Endothelial cell of umbilical vein (primary cell): ENCODE results near the gene PTPRE. TPM values are rescaled to one million over a fixed set of nuclear protein-coding genes. Genes with fewer than 3 reads are reported as not detected.

ENCODE experiments used
- BruUV-seq: library from RNA; stranded (reverse); fragments of 400-500 nt; replicated peaks from 2 replicates; lab custom pipeline; 2021; lab: Mats Ljungman, UMichigan
- CTCF ChIA-PET: fragments of 300-600, 350-600 bp; sonication (Branson Sonifier 250); formaldehyde crosslinking; loops from one replicate; lab custom pipeline; 2021; ENCODE audit warnings: antibody characterized with exemption, inconsistent platforms; lab: Charles Lee
- POLR2A ChIA-PET: fragments of 300-600, 350-600 bp; sonication (Branson Sonifier 250); formaldehyde crosslinking; loops from one replicate; lab custom pipeline; 2021; ENCODE audit warnings: antibody characterized with exemption, inconsistent platforms; lab: Charles Lee
- DNase-seq: peaks from one replicate; pipeline ENCODE4 v3.0.0-alpha.2; 2011; ENCODE audit warnings: low read depth, low spot score
- FAIRE-seq: peaks from 2 replicates; lab custom pipeline; 2011; peaks lifted over from hg19 to GRCh38; lab: Jason Lieb, UNC
- H2AFZ ChIP-seq: 2 replicates; pipeline ENCODE4 v1.6.0; 2012; ENCODE audit warnings: low read depth, low read length, control low read depth, inconsistent platforms
- H3K27ac ChIP-seq: 2 replicates; pipeline ENCODE4 v1.5.1; 2011; ENCODE audit warnings: low read depth, mild to moderate bottlenecking, control low read depth, low read length, moderate library complexity; ENCODE audit not compliant: insufficient read depth
- H3K27me3 ChIP-seq, 2 experiments: 2 replicates each; pipeline versions ENCODE4 v1.6.0 to v1.6.1; 2011; ENCODE audit warnings: low read length in 2 of 2, mixed read lengths in 1 of 2; ENCODE audit not compliant: control insufficient read depth in 2 of 2, insufficient read depth in 2 of 2
- H3K36me3 ChIP-seq, 2 experiments: 2 replicates in 1 of 2; 3 replicates in 1 of 2; pipeline ENCODE4 v1.5.1; 2011; ENCODE audit warnings: low read length in 2 of 2, mild to moderate bottlenecking in 1 of 2, moderate library complexity in 1 of 2; ENCODE audit not compliant: control insufficient read depth in 2 of 2, insufficient read depth in 2 of 2; ENCODE audit errors: extremely low read depth in 1 of 2
- H3K4me1 ChIP-seq: 3 replicates; pipeline ENCODE4 v1.5.1; 2011; ENCODE audit warnings: mild to moderate bottlenecking, low read length; ENCODE audit not compliant: control insufficient read depth, insufficient read depth; ENCODE audit errors: extremely low read depth
- H3K4me2 ChIP-seq: 2 replicates; pipeline ENCODE4 v1.6.1; 2011; ENCODE audit warnings: low read length, control low read depth, mixed read lengths; ENCODE audit not compliant: insufficient read depth
- H3K4me3 ChIP-seq, 3 experiments: fragments of 200-600 bp in 1 of 3; sonication (generic), shearing (Covaris generic) in 1 of 3; replicated peaks in 1 of 3; 2 replicates each; pipeline ENCODE4 v1.5.1; 2011 to 2016; ENCODE audit warnings: control low read depth in 3 of 3, low read length in 3 of 3, mild to moderate bottlenecking in 2 of 3, inconsistent platforms in 1 of 3, low read depth in 1 of 3, moderate library complexity in 1 of 3; ENCODE audit not compliant: insufficient read depth in 1 of 3
- H3K79me2 ChIP-seq: 2 replicates; pipeline ENCODE4 v1.6.0; 2012; ENCODE audit warnings: low read length, inconsistent platforms; ENCODE audit not compliant: control insufficient read depth, insufficient read depth
- H3K9ac ChIP-seq: replicated peaks from 2 replicates; pipeline ENCODE3; 2011; ENCODE audit warnings: low read length, control low read depth; ENCODE audit not compliant: insufficient read depth; ENCODE audit errors: extremely low read depth
- H3K9me1 ChIP-seq: replicated peaks from 3 replicates; pipeline ENCODE4 v1.6.0; 2011; ENCODE audit warnings: mild to moderate bottlenecking, low read length; ENCODE audit not compliant: control insufficient read depth, insufficient read depth; ENCODE audit errors: extremely low read depth
- H3K9me3 ChIP-seq: replicated peaks from 2 replicates; pipeline ENCODE4 v1.5.1; 2012; ENCODE audit warnings: low read length, inconsistent platforms; ENCODE audit not compliant: control insufficient read depth, insufficient read depth
- H4K20me1 ChIP-seq: replicated peaks from 2 replicates; pipeline ENCODE3; 2011; ENCODE audit warnings: mild to moderate bottlenecking, low read length; ENCODE audit not compliant: control insufficient read depth, insufficient read depth; ENCODE audit errors: extremely low read depth
- EZH2 ChIP-seq: IDR thresholded peaks from 2 replicates; pipeline ENCODE4 v1.6.1; 2012; ENCODE audit warnings: borderline replicate concordance, low read depth, mild to moderate bottlenecking, moderate library complexity, low read length, inconsistent platforms; ENCODE audit not compliant: severe bottlenecking
- FOS ChIP-seq: IDR thresholded peaks from 2 replicates; pipeline ENCODE4 v1.6.1; 2011; ENCODE audit warnings: mild to moderate bottlenecking, low read length, moderate library complexity, borderline replicate concordance; ENCODE audit not compliant: insufficient read depth
- JUN ChIP-seq: IDR thresholded peaks from 2 replicates; pipeline ENCODE4 v1.6.1; 2011; ENCODE audit warnings: borderline replicate concordance, low read depth; ENCODE audit not compliant: insufficient read length, insufficient read depth
- POLR2AphosphoS5 ChIP-seq: IDR thresholded peaks from 2 replicates; pipeline ENCODE4 v1.6.1; 2012; ENCODE audit warnings: low read depth, mild to moderate bottlenecking, control low read depth, low read length, moderate library complexity; ENCODE audit not compliant: insufficient read depth
- dilution Hi-C: fragments of 300-500 bp; cut with MboI; formaldehyde crosslinking; loops from one replicate; pipeline ENCODE4 v1.15.0; 2019; ENCODE audit warnings: low sequenced_read_pairs; ENCODE audit not compliant: extremely low pct_ligation_motif_present
- intact Hi-C: fragments of 100-400 bp; cut with micrococcal nuclease; formaldehyde crosslinking; loops from one replicate; pipeline ENCODE4 v1.10.0; 2022
- polyA plus RNA-seq, 4 experiments: library from polyadenylated mRNA; depleted of rRNA in 3 of 4; stranded (reverse) in 3 of 4; unstranded in 1 of 4; fragments of >200 nt; gene quantifications; 2 replicates each; pipeline versions ENCODE4 v1.2.1 to v1.2.3, GENCODE V29; 2011 to 2012; ENCODE audit warnings: missing spikeins in 1 of 4
- total RNA-seq: library from RNA; stranded (reverse); gene quantifications from 2 replicates; pipeline ENCODE4 v1.2.3, GENCODE V29; 2021
- TF ChIP-seq, protein P1 (sequence below), 2 donors: IDR thresholded peaks; 1 replicate in 1 of 2; 2 replicates in 1 of 2; pipeline ENCODE4 v1.5.1; 2011; ENCODE audit warnings: low read length in 2 of 2, mild to moderate bottlenecking in 2 of 2, moderate library complexity in 2 of 2, control low read depth in 1 of 2, inconsistent platforms in 1 of 2, low read depth in 1 of 2; ENCODE audit not compliant: insufficient read depth in 1 of 2; ENCODE audit errors: extremely low read depth in 1 of 2

The PTPRE gene
- total and polyA plus RNA-seq, 2 donors (not counting 3 experiments of a cell fraction or from before 2014, with no cell fraction given): 37.3 to 116 TPM

- TF ChIP-seq, protein P1, sequence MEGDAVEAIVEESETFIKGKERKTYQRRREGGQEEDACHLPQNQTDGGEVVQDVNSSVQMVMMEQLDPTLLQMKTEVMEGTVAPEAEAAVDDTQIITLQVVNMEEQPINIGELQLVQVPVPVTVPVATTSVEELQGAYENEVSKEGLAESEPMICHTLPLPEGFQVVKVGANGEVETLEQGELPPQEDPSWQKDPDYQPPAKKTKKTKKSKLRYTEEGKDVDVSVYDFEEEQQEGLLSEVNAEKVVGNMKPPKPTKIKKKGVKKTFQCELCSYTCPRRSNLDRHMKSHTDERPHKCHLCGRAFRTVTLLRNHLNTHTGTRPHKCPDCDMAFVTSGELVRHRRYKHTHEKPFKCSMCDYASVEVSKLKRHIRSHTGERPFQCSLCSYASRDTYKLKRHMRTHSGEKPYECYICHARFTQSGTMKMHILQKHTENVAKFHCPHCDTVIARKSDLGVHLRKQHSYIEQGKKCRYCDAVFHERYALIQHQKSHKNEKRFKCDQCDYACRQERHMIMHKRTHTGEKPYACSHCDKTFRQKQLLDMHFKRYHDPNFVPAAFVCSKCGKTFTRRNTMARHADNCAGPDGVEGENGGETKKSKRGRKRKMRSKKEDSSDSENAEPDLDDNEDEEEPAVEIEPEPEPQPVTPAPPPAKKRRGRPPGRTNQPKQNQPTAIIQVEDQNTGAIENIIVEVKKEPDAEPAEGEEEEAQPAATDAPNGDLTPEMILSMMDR (IDR thresholded peaks at IDR 0.05; ENCODE audit: extremely low read depth in 1 of 2, insufficient read depth in 1 of 2, low read depth in 1 of 2, low read length in 2 of 2): no peak
- TF ChIP-seq EZH2 (no peak), JUN (no peak)
- dilution Hi-C loops (no loop called here), intact Hi-C loops (no loop called here)
- ChIA-PET POLR2A (no interaction called here), CTCF (interaction anchor here (0.7 to 1.6 kb wide), 6 partner anchors 11 to 67 kb away, joined by 3 to 9 read pairs (median 4); partner anchors contain the start of gene PTPRE)
- Histone ChIP-seq H3K9ac (no peak overlapping the region), H3K4me3 (no peak overlapping the region), H3K9me3 (no peaks in the 10 kb centered on the region), H4K20me1 (no peaks in the 10 kb centered on the region), H3K79me2 (no peaks in the 10 kb centered on the region), H3K4me2 (no peak overlapping the region), H3K4me1 (peaks cover 38% of the 10 kb centered on the region), H3K27me3 (no peaks in the 10 kb centered on the region), H3K36me3 (no peaks in the 10 kb centered on the region), H3K27ac (no peak overlapping the region), H3K9me1 (no peaks in the 10 kb centered on the region), H2AFZ (no peak overlapping the region)
- FAIRE-seq: no peak
- no peak for DNase-seq
- no TSS peak for BruUV-seq
Observed at GRCh38 chr10:127972751-127973357, 66.0 kb downstream of the PTPRE start.

DNA sequence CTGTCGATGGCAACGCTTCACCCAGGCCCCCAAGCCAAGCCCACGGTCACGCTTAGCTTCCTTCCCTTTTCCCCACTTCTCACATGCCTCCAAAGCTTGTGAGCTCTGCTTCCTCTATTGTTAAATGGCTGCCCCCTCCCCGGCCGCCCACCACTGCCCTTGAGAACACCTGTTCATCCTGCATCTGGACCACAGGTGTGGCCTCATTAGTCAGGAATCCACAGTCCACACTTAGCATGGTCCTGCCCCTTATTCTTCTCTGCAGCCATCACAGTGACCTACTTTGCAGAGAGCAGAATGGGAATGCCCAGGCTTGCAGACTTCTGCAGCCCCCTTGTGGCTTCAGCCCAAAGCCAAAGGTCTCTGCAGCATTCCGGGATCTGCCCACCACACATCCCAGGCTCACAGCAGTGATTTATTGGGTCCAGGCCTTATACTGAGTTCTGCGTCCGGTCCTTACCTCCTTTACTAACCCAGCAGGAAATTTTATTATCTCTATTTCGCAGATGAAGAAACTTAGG, 66.9 kb downstream of the PTPRE start:
- Histone ChIP-seq H3K4me2 (no peak overlapping the region), H3K27me3 (no peaks in the 10 kb centered on the region), H3K79me2 (peaks cover 2% of the 10 kb centered on the region), H3K4me3 (no peak overlapping the region), H3K4me1 (peaks cover 40% of the 10 kb centered on the region), H2AFZ (no peak overlapping the region), H3K9ac (no peak overlapping the region), H3K36me3 (no peaks in the 10 kb centered on the region), H3K9me3 (no peaks in the 10 kb centered on the region), H4K20me1 (no peaks in the 10 kb centered on the region), H3K9me1 (no peaks in the 10 kb centered on the region), H3K27ac (no peak overlapping the region)
- intact Hi-C loops: loop anchor here (1.0 kb wide), 1 partner anchor 66 kb away; no protein-coding TSS in a partner anchor
- DNase-seq: peak; percentile 66
- TF ChIP-seq, protein P1 (IDR thresholded peaks at IDR 0.05; ENCODE audit: extremely low read depth in 1 of 2, insufficient read depth in 1 of 2, low read depth in 1 of 2, low read length in 2 of 2): peak; percentile 19 to 48
- TF ChIP-seq FOS: no peak
- no peak for TF ChIP-seq POLR2AphosphoS5
- CTCF ChIA-PET: interaction anchor here (0.6 to 1.6 kb wide), 7 partner anchors 10 to 68 kb away, joined by 3 to 9 read pairs (median 3); partner anchors contain the start of gene PTPRE
- no TSS peak for BruUV-seq
- POLR2A ChIA-PET: no interaction called here
- peak; percentile 40 for FAIRE-seq
- dilution Hi-C loops: no loop called here
